Keratinocyte (primary cell): ENCODE data around the gene WWC1.

Source experiments
- EZH2 ChIP-seq: IDR thresholded peaks from one replicate; pipeline ENCODE4 v1.6.1; 2012; ENCODE audit warnings: inconsistent platforms, mild to moderate bottlenecking, low read length, moderate library complexity
- TF ChIP-seq, protein P1 (sequence below), 3 experiments: IDR thresholded peaks in 1 of 3; conservative IDR thresholded peaks in 1 of 3; optimal IDR thresholded peaks in 1 of 3; 2 replicates in 2 of 3; 3 replicates in 1 of 3; pipeline versions ENCODE3 to v1.5.1; 2011; ENCODE audit warnings: low read length in 3 of 3, mild to moderate bottlenecking in 3 of 3, moderate library complexity in 2 of 3, control low read depth in 1 of 3, inconsistent platforms in 1 of 3; ENCODE audit not compliant: insufficient read depth in 2 of 3; ENCODE audit errors: extremely low read depth in 1 of 3

- no peak for TF ChIP-seq EZH2
- TF ChIP-seq, protein P1, sequence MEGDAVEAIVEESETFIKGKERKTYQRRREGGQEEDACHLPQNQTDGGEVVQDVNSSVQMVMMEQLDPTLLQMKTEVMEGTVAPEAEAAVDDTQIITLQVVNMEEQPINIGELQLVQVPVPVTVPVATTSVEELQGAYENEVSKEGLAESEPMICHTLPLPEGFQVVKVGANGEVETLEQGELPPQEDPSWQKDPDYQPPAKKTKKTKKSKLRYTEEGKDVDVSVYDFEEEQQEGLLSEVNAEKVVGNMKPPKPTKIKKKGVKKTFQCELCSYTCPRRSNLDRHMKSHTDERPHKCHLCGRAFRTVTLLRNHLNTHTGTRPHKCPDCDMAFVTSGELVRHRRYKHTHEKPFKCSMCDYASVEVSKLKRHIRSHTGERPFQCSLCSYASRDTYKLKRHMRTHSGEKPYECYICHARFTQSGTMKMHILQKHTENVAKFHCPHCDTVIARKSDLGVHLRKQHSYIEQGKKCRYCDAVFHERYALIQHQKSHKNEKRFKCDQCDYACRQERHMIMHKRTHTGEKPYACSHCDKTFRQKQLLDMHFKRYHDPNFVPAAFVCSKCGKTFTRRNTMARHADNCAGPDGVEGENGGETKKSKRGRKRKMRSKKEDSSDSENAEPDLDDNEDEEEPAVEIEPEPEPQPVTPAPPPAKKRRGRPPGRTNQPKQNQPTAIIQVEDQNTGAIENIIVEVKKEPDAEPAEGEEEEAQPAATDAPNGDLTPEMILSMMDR (optimal IDR thresholded peaks at IDR 0.05 in 1 of 3, IDR thresholded peaks at IDR 0.05 in 1 of 3, conservative IDR thresholded peaks at IDR 0.05 in 1 of 3; ENCODE audit: extremely low read depth in 1 of 3, insufficient read depth in 2 of 3, low read length in 3 of 3), result no peak
Observed at GRCh38 chr5:168301593-168302390, 10.3 kb downstream of the WWC1 start.
